GM04504 (cell line): ENCODE data around the gene DPH7.
"Not testable (repeated sequence)": the region's sequence is repeated elsewhere in the genome, so short reads cannot be mapped to it uniquely, and the experiment has no call there.

Experiments used
- DNase-seq: peaks from one replicate; pipeline ENCODE4 v3.0.0-alpha.2; 2012; ENCODE audit warnings: low read depth

DPH7 gene

DNA sequence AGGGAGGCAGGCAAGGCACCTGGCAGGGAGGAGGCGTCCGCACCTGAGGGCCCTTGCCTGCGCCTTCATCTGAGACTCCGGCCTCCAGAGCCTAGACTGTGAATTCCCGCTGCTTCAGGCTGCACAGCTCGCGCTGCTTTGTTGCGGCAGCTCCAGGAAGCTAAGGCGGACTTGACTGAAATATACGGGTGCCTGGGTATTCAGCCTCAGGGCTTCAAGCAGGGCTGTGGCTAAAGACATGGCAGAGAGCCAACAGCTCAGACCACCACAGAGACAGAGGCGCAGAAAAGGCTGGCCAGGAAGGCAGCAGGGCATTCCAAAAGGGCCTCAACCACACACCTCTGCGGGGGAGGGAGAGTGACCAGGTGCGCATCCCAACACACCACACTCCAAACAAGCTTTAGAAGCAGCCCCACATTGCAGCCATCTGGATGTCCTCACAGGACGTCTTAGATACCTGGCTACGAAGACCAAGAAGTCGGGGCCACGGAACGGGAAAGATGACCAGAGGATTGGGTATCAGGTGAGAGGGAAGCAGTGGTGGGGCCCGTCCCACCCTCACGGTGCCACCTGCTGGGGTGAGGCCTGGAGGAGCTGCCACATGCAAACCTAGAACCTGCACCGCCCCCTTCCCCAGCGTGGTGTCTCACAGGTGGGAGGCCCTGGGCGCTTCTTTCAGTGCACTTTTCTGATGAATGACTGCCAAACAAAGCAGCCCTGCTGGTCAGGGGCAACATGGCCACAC, 1.7 kb upstream of the DPH7 start:
- DNase-seq, result no peak

DNA sequence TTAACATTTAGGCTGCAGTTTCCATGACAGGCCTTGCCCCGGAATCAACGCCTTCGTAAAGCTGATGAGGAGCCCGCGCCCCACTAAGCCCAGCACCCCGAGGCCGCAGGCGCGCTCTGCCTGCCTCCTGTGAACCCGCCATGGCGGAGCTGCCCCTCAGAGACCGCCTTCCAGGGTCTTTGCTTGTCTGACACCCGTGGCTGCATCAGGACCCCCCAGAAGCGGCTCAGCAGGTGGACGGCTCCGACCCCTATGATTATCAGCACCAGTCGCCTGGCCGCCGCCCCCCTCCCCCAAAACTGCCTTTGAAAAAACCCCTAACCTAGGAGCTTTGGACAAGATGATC, 507 bp upstream of the DPH7 start:
- DNase-seq, result no peak

DNA sequence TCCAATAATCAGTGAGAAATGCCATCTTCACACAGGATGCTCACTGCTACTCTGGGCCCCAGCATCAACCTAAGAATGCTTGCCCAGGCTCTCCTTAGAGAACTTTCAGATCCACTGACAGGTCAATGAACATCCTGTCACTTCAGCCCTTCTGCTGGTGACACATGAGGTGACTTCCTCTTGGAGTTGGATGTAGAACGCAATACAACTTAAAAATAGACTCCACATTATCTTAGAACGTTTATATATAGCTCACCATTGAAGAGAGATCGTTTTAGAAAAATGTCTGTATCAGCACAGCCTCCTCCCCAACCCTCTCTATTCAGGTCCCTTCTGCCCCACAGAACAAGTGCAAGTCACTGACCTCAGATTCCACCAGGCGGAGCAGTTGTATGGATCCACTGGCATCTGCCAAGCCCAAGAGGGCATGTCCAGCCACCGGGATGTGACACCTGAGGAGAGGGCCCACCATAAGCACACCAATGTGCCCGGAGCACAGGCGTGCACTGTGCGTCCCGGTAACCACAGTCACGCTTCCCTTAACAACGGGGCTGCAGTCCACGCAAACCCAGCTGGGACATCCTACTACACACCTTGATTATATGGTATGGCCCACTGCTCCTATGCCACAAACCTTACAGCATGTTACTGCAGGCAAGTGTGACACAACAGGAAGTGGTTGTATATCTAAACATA, 2.9 kb downstream of the DPH7 start:
- DNase-seq, result no peak

DNA sequence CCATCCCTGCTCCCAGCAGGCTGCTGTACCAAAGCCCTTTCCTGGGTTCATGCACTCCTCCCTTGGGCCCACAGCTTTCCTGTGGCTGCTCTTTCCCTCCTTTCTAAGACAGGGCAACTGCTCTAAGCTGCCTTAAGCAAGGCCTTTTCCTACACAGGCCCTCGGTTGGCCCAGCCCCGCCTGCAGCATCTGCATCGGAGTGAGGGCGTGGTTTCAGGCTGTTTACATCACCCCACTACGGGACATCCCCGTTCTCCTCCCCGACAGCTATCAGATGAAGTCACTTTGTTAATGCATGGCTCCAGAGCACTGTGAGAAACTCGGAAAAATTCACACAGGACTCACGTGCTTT, 3.4 kb downstream of the DPH7 start:
- DNase-seq, result no peak

DNA sequence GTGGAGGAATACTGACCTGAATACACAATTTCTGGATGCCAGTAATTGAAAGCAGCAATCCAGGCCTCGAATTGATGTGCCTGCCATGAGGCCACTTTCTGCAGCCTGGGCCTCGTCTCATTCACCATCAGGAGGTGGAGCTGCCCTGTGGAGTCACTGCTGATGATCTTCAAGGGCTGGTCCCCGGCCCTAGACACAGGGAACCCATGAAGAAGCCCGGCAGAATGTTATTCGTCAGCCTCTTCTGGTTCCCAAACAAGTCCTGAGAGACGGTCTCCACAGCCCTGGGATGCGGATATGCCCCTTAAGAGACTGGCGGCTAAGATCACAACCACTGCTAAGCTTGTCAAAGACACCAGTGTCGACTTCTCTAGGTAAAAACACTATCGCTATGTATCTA, 4.5 kb downstream of the DPH7 start:
- DNase-seq, result no peak

DNA sequence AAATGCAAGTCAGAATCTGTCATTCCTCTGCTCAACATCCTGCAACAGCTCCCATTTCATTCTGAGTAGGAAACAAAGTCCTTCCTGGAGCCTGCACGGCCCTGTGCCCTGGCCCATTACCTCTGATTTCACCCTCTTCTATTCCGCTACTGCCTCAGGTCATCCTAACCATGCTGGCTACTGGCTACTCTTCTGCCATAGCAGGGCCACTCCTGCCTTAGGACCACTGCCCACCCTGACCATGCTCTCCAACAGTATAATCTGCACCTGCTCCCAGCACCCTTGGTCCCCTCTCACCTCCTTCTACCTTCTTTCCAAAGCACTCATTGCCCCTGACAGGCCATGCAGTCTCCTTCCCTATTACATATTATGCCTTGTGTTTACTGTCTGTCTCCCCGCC, 8.2 kb downstream of the DPH7 start:
- DNase-seq, result no peak

DNA sequence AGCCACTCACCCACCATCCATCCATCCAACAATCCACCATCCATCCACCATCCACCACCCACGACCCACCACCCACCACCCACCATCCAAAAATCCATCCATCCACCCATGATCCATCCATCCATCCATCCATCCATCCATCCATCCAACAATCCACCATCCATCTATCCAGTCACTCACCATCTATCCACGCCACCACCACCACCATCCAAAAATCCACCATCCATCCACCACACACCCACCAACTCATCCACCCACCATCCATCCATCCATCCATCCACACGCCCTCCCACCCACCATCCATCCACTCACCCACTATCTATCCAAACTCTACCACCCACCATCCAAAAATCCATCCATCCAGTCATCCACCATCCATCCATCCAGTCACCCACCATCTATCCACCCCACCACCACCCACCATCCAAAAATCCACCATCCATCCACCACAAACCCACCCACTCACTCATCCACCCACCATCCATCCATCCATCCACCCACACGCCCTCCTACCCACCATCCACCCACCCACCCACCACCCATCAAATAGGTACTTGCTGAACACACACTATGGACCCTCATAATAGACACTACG, 9.0 kb downstream of the DPH7 start:
- DNase-seq, result no peak

DNA sequence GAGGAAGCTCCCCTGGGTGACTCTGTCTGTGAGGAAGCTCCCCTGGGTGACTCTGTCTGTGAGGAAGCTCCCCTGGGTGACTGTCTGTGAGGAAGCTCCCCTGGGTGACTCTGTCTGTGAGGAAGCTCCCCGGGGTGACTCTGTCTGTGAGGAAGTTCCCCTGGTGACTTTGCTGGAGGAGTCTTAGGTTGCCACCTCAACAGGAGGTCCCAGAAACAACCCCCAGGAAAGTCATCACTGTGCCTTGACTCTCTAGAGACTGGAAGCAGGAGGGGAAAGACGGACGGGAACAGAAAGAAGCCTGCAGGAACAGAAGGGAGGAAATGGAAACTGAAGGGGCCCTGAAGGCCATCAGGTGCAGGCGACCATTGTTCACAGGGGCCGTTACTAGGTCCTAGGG, 10.3 kb downstream of the DPH7 start:
- DNase-seq, result not testable (repeated sequence)

DNA sequence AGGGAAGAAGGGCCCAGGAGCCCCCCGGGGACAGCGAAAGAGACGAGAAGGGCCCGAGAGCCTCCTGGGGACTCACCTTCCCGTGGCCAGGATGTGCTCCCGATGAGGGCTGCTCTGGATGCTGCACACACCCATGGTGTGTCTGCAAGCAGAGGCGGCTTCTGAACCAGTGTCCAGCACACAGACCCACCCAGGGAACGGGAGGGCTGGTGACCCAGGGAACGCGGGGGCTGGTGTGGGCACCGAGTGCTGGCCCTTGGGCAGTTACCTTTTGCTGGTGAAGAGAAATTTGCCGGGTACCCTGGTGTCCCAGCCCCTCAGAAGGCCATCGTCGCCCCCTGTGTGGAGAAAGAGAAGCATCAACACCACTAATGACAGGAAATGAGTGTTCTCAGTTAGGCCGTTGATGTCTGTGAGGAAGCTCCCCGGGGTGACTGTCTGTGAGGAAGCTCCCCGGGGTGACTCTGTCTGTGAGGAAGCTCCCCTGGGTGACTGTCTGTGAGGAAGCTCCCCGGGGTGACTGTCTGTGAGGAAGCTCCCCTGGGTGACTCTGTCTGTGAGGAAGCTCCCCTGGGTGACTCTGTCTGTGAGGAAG, 13.8 kb downstream of the DPH7 start:
- no peak for DNase-seq

DNA sequence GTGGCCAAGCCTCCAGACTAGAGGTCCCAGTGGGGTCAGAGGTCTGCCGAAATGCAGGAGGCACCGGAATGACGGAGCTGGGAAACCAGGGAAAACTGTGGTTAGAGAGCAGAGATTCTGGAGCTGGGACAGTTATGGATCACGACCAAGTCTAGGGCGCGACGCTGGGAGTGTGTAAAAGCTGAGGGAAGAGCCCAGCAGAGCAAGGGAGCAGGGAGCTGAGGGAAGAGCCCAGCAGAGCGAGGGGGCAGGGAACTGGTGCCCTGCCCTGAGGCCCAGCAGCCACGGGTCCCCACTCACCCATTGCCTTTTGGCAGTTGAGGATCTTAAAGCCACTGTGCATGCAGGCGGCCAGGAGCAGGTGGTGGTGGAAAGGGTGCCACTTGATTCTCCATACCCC, 14.6 kb downstream of the DPH7 start:
- DNase-seq, result no peak

DNA sequence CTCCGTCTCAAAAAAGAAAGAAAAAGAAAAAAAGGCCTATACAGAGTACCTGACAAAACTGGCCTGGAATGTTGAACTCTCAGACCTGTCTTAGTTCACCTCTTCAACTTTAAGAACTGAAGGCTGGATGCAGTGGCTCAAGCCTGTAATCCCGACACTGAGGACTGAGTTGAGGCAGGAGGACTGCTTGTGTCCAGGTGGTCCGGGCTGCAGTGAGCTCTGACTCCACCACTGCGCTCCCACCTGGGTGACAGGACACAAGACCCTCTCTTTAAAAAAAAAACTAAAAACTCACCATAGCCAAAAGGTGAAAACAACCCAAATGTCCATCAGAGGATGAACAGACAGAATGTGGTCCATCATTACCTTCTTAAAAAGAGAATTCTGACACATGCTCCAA, 20.6 kb downstream of the DPH7 start:
- DNase-seq, result no peak

DNA sequence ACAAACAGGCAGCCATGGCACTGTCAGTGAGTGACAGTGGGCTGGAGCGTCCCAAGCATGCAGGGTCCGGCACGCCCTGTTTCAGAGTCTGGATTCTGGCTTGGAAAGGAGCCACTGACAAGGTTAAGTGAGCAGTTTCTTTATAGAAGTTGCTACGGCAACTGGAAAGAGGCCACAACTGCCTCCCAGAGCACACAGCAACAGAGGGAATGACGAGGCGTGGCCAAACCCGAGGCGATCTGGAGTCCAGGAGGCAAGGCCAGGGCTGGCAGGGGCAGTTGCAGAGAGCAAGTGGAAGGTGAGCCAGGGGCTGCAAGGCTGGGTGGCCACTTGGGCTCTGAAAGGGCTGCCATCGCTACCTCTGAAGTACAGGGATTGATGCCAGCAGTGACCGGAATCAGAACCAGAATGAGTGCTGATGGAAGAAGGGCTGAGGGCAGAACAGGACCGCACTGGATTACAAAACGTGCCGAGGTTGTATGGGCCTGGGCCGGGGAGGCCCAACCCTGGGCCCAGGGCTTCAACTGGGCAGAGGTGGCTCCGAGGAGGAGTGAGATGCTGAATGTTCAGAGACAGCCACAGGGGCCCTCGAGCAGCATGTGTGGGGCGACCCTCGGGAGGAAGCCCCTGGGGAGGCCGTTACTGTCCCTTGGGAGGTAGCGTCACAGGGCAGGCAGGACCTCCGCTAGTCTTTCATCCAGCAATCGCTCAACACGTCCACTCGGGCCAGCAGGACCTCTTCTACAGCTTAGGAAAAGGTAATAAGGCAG, 22.5 kb downstream of the DPH7 start:
- DNase-seq, result no peak

DNA sequence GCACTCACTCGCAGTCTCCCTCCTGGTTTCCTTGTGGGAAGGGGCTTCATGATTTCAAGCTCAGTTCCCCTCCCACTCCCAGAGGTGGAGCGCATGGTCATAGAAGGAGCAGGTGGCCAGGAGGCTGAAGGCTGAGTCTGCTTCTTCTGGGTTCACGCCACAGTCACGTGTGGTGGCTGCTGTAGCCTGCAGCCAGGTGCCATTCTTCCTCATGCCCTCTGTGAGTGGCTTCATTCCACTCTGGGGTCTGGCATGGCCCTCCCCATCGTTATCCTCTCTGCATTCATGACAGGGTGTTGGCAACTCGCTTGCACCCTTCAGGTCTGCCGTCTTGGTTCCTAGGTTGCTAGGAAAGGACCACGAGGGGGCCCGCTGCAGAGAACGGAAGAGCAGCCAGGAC, 23.5 kb downstream of the DPH7 start:
- no peak for DNase-seq

DNA sequence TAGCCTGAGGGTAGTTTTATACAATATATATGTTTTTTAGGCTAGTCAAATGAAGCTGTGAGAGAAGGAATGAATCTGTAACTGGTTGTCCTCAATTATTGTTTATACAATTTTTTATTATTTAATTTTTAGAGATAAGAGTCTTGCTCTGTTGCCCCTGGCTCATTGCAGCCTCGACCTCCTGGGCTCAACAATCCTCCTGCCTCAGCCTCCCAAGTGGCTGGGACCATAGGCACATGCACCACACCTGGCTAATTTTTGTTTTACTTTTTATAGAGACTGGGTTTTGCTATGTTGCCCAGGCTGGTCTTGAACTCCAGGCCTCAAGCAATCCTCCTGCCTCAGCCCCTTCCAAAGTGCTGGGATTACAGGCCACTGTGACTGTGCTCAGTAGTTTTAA, 24.4 kb downstream of the DPH7 start:
- no peak for DNase-seq

DNA sequence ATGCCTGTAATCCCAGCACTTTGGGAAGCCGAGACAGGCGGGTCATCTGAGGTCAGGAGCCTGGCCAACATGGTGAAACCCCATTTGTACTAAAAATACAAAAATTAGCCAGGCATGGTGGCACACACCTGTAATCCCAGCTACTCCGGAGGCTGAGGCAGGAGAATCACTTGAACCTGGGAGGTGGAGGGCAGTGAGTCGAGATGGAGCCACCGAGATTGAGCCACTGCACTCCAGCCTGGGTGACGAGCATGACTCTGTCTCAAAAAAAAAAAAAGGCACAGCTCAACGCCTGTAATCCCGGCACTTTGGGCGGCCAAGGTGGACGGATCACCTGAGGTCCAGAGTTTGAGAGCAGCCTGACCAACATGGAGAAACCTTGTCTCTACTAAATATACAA, 25.1 kb downstream of the DPH7 start:
- not testable (repeated sequence) for DNase-seq

DNA sequence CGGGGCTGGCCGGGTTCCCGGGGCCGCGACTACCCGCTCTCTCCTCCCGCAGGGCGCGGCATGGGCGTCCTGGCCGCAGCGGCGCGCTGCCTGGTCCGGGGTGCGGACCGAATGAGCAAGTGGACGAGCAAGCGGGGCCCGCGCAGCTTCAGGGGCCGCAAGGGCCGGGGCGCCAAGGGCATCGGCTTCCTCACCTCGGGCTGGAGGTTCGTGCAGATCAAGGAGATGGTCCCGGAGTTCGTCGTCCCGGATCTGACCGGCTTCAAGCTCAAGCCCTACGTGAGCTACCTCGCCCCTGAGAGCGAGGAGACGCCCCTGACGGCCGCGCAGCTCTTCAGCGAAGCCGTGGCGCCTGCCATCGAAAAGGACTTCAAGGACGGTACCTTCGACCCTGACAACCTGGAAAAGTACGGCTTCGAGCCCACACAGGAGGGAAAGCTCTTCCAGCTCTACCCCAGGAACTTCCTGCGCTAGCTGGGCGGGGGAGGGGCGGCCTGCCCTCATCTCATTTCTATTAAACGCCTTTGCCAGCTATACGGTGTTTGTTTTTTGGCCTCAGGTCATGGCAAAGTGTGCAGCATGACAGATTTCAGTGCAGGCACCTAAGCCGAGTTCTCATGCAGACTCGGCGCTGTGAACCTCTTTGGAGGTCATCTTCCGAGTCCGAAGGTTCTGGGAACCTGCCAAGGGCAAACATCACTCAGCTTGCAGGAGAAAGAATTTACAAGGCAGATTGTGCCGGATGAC, 26.5 kb downstream of the DPH7 start:
- DNase-seq, result no peak

DNA sequence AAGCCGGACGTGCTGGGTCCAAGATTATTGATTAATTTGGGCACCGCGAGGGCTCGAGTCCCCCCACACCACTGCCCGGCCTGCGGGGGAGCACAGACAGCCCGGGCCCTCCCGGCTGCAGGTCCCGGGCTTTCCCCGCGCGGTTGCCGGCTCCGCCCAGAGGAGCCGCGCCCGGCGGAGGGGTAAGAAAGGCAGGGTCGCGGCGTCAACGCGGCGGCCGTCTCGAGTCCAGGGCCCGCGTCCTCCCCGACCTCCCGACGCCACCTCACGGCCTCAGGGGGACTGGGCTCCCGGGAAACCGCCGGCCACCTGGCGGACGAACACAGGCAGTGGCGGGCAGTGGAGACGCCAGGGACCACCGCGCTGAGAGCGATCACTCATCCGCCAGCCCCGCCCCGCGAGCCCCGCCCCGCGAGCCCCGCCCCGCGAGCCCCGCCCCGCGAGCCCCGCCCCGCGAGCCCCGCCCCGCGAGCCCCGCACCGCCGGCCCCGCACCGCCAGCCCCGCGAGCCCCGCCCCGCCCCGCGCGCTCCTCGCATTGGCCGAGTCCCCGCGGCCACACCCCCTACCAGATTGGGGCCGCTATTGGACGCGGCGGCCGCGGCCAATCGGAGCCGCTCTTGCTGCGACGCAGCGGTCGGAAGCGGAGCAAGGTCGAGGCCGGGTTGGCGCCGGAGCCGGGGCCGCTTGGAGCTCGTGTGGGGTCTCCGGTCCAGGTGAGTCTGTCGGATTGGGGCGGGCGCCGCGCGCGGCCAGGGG, 27.3 kb downstream of the DPH7 start, which contains the start of gene MRPL41:
Gene MRPL41 (plus strand): TSS at position 616 of the 758 bp plus-strand sequence. CDS start 203 bp downstream, outside the sequence.
- peak; percentile 60 for DNase-seq

DNA sequence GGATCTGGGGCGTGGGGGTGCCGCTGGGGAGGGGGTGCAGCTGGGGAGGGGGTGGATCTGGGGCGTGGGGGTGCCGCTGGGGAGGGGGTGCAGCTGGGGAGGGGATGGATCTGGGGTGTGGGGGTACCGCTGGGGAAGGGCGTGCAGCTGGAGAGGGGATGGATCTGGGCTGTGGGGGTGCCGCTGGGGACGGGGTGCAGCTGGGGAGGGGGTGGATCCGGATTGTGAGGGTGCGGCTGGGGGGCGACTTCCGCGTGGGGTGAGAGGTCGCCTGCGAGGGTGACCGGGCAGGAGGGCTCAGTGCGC, 27.8 kb downstream of the DPH7 start:
- DNase-seq, result not testable (repeated sequence)

DNA sequence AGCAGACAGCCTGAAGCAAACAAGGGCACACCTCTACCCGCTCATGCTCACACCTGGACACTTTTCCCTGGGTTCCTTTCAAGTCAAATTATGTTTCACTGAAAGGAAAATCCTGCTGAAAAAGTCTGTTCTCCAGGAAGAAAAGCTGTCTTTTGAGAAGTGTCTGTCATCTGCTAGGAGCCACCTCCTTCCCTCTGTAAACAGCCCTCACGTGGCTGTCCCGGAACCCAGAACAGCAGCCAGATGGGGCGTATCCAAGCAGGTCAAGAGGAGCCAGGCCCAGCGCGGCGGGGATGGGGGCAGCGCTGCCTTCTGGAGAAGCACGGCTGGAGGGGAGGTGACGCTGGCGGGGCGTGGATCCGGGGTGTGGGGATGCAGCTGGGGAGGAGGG, 28.5 kb downstream of the DPH7 start, which contains the start of gene PNPLA7:
Gene PNPLA7 (minus strand): TSS at position 172 of the 391 bp plus-strand sequence. CDS start 205 bp downstream, outside the sequence.
- DNase-seq, result peak; percentile 46

DNA sequence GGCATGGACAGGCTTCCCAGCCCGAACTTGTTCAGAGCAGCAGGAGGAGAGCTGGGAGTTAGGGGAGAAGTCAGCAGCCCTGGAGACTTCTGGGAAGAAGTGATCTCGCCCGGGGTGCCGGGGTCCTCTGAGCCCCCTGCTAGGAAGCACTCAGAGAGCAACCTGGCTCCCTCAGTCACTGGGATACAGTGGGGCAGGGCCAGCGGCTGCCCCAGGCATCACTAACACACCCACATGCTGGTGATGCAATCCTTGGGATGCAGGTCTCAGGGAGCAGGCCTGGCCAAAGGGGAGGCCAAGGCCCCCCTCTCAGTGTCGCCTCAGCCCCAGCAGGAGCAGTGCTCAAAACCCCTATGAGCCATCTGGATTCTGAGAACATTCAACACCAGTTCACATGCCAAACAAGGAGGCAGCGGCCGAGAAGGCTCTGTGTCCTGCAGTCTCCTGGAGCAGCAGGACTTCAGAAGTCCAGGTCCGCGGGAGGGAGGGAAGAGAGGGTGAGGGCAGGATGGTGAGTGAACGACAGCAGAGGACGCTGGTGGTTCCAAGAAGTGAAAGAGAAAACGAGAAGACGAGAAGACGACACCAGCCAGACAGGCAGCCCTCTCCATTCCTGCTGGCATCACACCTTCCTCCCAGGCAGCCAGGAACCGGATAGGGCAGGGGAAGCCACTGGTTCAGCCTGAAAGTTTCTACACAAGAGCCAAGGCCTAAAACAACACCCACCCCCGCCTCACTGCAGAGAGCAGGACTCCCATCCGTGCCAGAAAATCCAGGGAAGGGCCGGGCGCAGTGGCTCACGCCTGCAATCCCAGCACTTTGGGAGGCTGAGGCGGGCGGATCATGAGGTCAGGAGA, 30.8 kb downstream of the DPH7 start:
- DNase-seq, result no peak
